ENCODE measurements around the gene ELMOD3.

DNA sequence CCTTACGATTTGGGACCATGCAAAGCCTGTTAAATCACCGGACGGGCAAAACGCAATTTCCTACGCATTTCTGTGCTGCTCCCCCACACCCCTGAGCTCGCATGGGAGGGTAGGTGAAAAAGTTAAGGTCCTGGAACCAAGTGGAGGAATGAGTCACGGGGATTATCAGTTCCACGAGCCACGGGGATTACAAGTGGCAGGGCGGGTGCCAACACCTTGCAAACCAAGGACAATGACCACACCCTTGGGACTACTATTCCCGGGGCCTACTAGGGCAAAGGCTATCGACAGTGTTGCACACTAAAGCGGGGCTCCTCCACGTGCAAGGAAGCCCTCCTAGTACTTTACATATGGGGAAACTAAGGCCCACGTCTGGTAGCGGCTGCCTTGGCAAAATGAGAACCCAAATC lies 688 bp upstream of the ELMOD3 start:
- TF ChIP-seq, protein P1, sequence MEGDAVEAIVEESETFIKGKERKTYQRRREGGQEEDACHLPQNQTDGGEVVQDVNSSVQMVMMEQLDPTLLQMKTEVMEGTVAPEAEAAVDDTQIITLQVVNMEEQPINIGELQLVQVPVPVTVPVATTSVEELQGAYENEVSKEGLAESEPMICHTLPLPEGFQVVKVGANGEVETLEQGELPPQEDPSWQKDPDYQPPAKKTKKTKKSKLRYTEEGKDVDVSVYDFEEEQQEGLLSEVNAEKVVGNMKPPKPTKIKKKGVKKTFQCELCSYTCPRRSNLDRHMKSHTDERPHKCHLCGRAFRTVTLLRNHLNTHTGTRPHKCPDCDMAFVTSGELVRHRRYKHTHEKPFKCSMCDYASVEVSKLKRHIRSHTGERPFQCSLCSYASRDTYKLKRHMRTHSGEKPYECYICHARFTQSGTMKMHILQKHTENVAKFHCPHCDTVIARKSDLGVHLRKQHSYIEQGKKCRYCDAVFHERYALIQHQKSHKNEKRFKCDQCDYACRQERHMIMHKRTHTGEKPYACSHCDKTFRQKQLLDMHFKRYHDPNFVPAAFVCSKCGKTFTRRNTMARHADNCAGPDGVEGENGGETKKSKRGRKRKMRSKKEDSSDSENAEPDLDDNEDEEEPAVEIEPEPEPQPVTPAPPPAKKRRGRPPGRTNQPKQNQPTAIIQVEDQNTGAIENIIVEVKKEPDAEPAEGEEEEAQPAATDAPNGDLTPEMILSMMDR (optimal IDR thresholded peaks at IDR 0.05 in 1 of 3, IDR thresholded peaks at IDR 0.05 in 1 of 3, conservative IDR thresholded peaks at IDR 0.05 in 1 of 3; ENCODE audit: extremely low read depth in 1 of 3, insufficient read depth in 2 of 3, low read length in 3 of 3), result no peak
- no peak for TF ChIP-seq EZH2 (IDR thresholded peaks at IDR 0.05; ENCODE audit: low read length)

Measured in keratinocyte (primary cell).